Measurements from ENCODE around the gene MRPS26.
A peak's percentile ranks its signal among the peaks of the same experiment; 100 is the strongest.
"Not testable (repeated sequence)": the region's sequence is repeated elsewhere in the genome, so short reads cannot be mapped to it uniquely, and the experiment has no call there.

MRPS26 gene
- 2.7 to 30.1 (median 12.8) reads per million in 17 experiments for total RNA-seq

- DNase-seq, result peak; percentile 90 to 97 (median 94)
Observed at GRCh38 chr20:3045816-3046676, at the start of gene MRPS26. TSS of gene MRPS26 (plus strand) at chr20:3046052. CDS start at chr20:3046069, 17 bp downstream.

GRCh38 chr20:2998728-2999127, 47.1 kb upstream of the MRPS26 start:
- DNase-seq, result no peak

- DNase-seq, result peak; percentile 29 to 68 (median 50)
Observed at GRCh38 chr20:3000852-3001523, 44.9 kb upstream of the MRPS26 start.

- DNase-seq, result no peak
Observed at GRCh38 chr20:3003416-3003815, 42.4 kb upstream of the MRPS26 start.

GRCh38 chr20:3010985-3011723, 34.7 kb upstream of the MRPS26 start:
- no peak for DNase-seq

- DNase-seq, result no peak
Observed at GRCh38 chr20:3011752-3012151, 34.1 kb upstream of the MRPS26 start.

GRCh38 chr20:3013771-3014170, 32.1 kb upstream of the MRPS26 start:
- no peak for DNase-seq

- no peak for DNase-seq
Observed at GRCh38 chr20:3014179-3014578, 31.7 kb upstream of the MRPS26 start.

GRCh38 chr20:3014662-3015061, 31.2 kb upstream of the MRPS26 start:
- DNase-seq, result no peak

- not testable (repeated sequence) for DNase-seq
Observed at GRCh38 chr20:3015302-3015701, 30.6 kb upstream of the MRPS26 start.

- no peak for DNase-seq
Observed at GRCh38 chr20:3021327-3021726, 24.5 kb upstream of the MRPS26 start.

GRCh38 chr20:3021777-3022176, 24.1 kb upstream of the MRPS26 start:
- no peak for DNase-seq

- DNase-seq, result not testable (repeated sequence)
Observed at GRCh38 chr20:3022559-3023490, 23.0 kb upstream of the MRPS26 start.

- DNase-seq, result no peak
Observed at GRCh38 chr20:3027987-3028386, 17.9 kb upstream of the MRPS26 start.

- no peak for DNase-seq
Observed at GRCh38 chr20:3031524-3032147, 14.2 kb upstream of the MRPS26 start.

GRCh38 chr20:3032624-3033023, 13.2 kb upstream of the MRPS26 start:
- no peak for DNase-seq

GRCh38 chr20:3037654-3038053, 8.2 kb upstream of the MRPS26 start:
- no peak for DNase-seq

GRCh38 chr20:3038454-3038853, 7.4 kb upstream of the MRPS26 start:
- no peak for DNase-seq

GRCh38 chr20:3039426-3039825, 6.4 kb upstream of the MRPS26 start:
- no peak for DNase-seq

- DNase-seq, result no peak
Observed at GRCh38 chr20:3040086-3040485, 5.8 kb upstream of the MRPS26 start.

GRCh38 chr20:3041854-3042409, 3.9 kb upstream of the MRPS26 start:
- DNase-seq, result no peak
